DMS53 treated with DMSO at 0.1 percent for 48 hours (cell line): ENCODE data around the gene ZNF518A.
"Not testable (repeated sequence)": the region's sequence is repeated elsewhere in the genome, so short reads cannot be mapped to it uniquely, and the experiment has no call there.

Experiments
- DNase-seq: peaks from one replicate; lab custom pipeline; 2025; ENCODE audit not compliant: unreplicated experiment; lab: John Stamatoyannopoulos, UW

The ZNF518A gene

DNA sequence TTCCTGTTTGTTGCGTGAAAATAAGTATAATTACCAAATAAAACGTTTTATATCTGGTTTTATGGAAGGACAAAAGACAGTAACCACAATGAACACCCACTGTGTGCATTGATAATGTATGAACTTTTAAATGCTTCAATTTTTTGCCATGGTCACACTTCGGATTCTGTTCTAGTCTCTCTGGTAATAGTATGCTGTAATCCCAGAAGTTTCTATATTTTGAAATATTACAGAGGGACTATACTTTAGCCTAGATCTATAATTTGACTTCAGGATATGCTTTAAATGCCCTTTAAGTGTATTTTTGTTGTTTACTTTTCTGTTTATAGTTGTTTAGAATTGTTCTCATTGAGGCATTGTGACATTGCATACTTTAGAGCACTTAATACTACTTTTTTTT is 1.5 kb downstream of the ZNF518A start:
- DNase-seq: no peak

GRCh38 chr10:96133135-96133534 is 3.0 kb downstream of the ZNF518A start:
- no peak for DNase-seq

DNA sequence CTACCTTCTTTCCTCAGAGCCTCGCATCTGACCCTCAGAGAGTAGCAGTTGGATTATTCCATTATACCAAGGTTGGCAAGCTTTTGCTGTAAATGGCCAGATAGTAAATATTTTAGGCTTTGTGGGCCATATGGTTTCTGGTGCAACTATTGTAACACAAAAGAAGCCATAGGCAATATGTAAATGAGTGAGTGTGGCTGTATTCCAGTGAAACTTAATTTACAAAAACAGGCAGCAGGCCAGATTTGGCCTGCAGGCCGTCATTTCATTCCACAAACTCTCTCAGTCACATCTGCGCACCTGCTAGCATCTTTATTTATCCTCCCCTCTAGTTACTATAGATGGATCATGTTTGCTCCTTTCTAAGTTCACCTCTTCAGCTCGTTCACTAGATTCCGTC is 6.7 kb downstream of the ZNF518A start:
- no peak for DNase-seq

DNA sequence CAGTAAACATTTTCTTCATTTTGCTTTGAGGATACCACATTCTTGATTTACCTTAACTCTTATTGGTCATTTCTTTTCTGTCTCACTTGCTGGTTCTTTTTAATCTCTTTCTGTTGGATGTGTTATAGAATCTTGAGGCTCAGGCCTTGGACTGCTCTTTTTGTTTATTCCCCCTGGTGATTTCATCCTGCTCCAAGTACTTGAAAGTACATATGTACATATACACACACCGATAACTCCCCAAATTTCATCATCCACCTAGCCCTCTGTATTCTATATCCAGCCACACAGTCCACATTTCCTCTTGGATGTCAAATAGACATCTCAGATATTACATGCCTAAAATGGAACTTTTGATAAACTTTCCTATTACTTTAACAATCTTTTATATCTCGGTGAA is 7.5 kb downstream of the ZNF518A start:
- no peak for DNase-seq

- DNase-seq: no peak
Measured at GRCh38 chr10:96138102-96138501, 8.0 kb downstream of the ZNF518A start.

DNA sequence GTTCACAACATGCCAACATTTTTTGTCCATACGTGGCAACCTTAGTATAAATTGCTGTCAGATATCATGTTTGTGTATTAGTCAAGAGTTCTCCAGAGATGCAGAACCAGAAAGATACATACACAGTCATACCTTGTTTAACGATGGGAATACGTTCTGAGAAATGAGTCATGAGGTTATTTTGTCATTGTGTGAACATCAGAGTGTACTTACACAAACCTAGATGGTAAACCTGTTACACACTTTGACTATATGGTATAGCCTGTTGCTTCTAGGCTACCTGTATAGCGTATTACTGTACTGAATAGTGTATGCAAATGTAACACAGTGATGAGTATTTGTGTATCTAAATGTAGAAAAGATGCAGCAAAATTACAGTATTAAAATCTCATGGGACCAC is 22.3 kb downstream of the ZNF518A start:
- DNase-seq: no peak

GRCh38 chr10:96153070-96153469 is 23.0 kb downstream of the ZNF518A start:
- no peak for DNase-seq

DNA sequence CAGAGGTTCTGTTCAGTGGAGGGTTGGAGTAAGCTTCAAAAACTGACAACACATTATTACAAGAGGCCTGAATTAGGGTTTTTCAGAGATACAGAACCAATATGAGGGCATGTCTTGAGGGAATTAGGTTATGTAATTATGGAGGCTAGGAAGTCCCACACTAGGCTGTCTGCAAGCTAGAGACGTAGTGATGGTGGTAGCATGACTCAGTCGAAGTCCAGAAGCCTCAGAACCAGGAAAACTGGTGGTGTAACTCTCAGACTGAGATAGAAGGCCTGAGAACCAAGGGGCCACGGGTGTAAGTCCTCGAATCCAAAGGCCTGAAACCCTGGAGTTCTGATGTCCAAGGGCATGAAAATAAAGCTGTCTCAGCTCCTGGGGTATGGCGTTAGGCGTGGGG is 35.6 kb downstream of the ZNF518A start:
- DNase-seq: no peak

DNA sequence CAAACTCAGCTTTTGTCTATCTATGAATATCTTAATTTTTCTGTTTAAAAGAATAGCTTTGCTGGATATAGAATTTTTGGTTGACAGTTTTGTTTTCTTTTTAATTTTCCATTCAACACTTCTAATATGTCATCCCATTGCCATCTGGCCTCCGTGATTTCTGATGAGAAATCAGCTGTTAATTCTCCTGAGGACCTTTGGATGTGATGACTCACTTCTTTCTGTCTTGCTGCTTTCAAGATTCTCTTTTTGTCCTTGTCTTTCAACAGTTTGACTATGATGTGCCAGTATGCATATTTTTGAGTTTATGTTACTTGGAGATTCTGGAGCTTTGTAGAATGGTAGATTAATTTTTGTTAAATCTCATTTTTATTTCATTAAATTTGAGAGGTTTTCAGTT is 38.4 kb downstream of the ZNF518A start:
- no peak for DNase-seq

- no peak for DNase-seq
Measured at GRCh38 chr10:96170230-96170629, 40.1 kb downstream of the ZNF518A start.

GRCh38 chr10:96172666-96173065 is 42.6 kb downstream of the ZNF518A start:
- DNase-seq: no peak

DNA sequence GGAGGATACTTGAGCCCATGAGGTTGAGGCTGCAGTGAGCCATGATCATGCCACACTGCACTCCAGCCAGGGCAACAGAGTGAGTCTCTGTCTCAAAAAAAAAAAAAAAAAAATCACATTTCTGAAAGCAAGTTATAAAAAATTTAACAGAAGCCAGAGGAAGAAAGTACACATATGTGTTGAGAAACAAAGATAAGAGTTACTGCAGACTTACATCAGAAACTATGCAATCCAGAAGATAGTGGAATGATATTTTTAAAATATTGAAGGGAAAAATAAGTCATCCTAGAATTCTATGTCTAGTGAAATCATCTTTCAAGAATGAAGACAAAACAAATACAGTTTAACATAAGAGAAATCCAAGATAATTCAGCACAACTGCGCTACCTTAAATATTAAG is 46.9 kb downstream of the ZNF518A start:
- no peak for DNase-seq

GRCh38 chr10:96188421-96188820 is 58.3 kb downstream of the ZNF518A start:
- DNase-seq: no peak

- no peak for DNase-seq
Measured at GRCh38 chr10:96188916-96189315, 58.8 kb downstream of the ZNF518A start.

DNA sequence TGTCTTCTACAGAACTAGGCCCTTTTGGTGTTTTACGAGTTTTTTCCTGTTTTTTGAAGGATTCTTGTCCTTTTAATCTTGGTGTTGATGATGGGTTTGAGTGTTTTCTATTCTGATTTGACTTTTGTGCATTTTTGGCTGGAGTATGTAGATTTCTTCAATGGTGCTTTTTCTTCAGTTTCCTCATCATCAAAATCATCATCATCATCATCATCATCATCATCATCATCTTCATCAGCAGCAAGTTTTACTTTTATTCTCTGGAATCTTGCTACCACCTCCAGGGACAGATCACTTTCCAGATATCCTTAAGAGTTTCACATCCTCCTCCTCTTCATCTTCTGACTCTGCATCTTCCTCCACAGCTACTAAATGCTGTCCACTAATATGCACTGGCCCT is 59.4 kb downstream of the ZNF518A start:
- not testable (repeated sequence) for DNase-seq

DNA sequence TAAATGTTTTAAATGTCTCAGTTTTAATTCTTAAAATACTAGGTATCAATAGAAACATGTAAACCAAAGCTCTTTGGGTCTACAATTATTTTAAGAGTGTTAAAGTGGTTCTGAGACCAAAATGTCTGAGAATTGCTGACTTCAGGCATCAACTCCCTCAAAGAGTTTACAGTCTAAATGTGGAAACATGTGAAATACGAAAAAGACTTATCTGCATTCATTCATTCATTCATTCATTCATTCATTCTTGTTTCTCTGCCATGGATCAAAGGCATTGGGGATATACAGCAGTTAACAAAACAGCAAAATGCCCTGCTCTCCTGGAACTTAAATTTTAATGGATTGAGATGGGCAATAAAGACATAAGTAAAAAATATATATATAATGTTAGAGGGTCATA is 71.4 kb downstream of the ZNF518A start:
- no peak for DNase-seq

DNA sequence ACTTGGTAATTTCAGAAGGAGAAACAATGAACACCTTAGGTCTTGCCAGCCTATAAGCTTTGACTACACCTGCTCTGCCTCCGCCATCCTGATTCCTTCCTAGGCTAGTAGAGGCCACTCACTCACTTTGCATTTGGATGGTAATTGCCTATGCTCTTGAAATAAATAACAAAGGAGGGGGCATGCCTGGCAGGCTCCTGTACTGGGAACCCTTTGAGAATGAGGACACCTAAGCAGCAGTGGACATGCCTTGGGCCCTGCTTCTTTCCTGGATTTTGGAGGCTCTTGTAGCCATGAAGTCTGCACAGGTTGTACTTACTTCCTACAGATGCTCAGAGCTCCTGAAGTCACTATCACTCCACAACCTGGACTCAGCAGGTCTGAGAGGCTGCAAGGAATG is 75.5 kb downstream of the ZNF518A start:
- DNase-seq: no peak

GRCh38 chr10:96208271-96208670 is 78.2 kb downstream of the ZNF518A start:
- DNase-seq: no peak

GRCh38 chr10:96208946-96209345 is 78.8 kb downstream of the ZNF518A start:
- DNase-seq: no peak

DNA sequence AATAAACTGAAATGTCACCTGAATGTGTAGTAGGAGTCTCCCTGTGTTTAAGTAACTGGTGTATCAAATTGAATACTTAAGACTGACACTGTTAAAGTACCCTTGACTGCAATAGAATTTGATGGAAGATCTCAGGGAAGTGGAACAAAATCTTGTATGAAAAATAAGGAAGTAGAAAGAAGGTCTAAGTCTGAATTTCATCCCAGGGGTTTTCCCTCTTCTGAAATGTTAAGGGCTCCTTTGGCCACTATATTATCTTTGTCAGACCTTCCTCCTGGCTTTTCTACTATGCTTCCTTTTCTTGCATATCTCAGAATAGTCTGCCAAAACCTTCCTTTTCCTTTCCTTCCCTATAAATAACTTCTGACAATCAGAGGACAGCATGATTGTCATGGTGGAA is 81.7 kb downstream of the ZNF518A start:
- DNase-seq: no peak

- DNase-seq: no peak
Measured at GRCh38 chr10:96212911-96213310, 82.8 kb downstream of the ZNF518A start.
